HepG2 (cell line): ENCODE results near the gene CDCA5. TPM values are rescaled to one million over a fixed set of nuclear protein-coding genes. Genes with fewer than 3 reads are reported as not detected.

Experiments used
- ATAC-seq: fragments of 200-7000 bp; cut with Tn5 transposase; 3 replicates; pipeline ENCODE4 v1.9.1; 2020; ENCODE audit warnings: mild to moderate bottlenecking, moderate library complexity
- BruUV-seq: library from RNA; stranded (reverse); fragments of 400-500 nt; replicated peaks from 2 replicates; lab custom pipeline; 2021; lab: Mats Ljungman, UMichigan
- CTCF ChIA-PET: fragments of 300-600 bp; formaldehyde crosslinking; extraction: SDS; loops from one replicate; lab custom pipeline; 2021; ENCODE audit warnings: low total read pairs, inconsistent platforms, low intra/inter-chr PET ratio; lab: Yijun Ruan, JAX
- POLR2A ChIA-PET: fragments of 350-600 bp; sonication (Branson Sonifier 250); formaldehyde crosslinking; loops from one replicate; lab custom pipeline; 2020; ENCODE audit warnings: antibody characterized with exemption, inconsistent platforms; lab: Yijun Ruan, JAX
- DNase-seq: peaks from one replicate; pipeline ENCODE4 v3.0.0-alpha.2; 2015; ENCODE audit warnings: low spot score
- FAIRE-seq: peaks from 3 replicates; lab custom pipeline; 2011; peaks lifted over from hg19 to GRCh38; lab: Jason Lieb, UNC
- H2AFZ ChIP-seq: one replicate; pipeline ENCODE4 v1.6.1; 2011; ENCODE audit warnings: low read length, inconsistent platforms
- H3K27ac ChIP-seq: fragments of 300-600 bp; 3 replicates; pipeline ENCODE4 v1.8.0; 2011; ENCODE audit warnings: mixed run types, mild to moderate bottlenecking, mixed read lengths, low read length, inconsistent platforms; ENCODE audit not compliant: insufficient read depth; ENCODE audit errors: extremely low read length
- H3K27me3 ChIP-seq, 2 experiments: fragments of 200-600 bp in 1 of 2; 2 replicates in 1 of 2; 3 replicates in 1 of 2; pipeline versions ENCODE4 v1.6.0 to v1.8.0; 2011; ENCODE audit warnings: low read length in 2 of 2, mild to moderate bottlenecking in 2 of 2, moderate library complexity in 2 of 2, inconsistent platforms in 1 of 2; ENCODE audit not compliant: insufficient read depth in 2 of 2, control insufficient read depth in 1 of 2
- H3K36me3 ChIP-seq, 2 experiments: fragments of 200-600 bp in 1 of 2; replicated peaks in 1 of 2; 2 replicates in 1 of 2; 3 replicates in 1 of 2; pipeline versions ENCODE4 v1.5.1 to v1.8.0; 2011; ENCODE audit warnings: low read length in 2 of 2, inconsistent platforms in 1 of 2; ENCODE audit not compliant: insufficient read depth in 2 of 2, control insufficient read depth in 1 of 2
- H3K4me1 ChIP-seq: 2 replicates; pipeline ENCODE4 v1.5.1; 2012; ENCODE audit warnings: low read length, inconsistent platforms; ENCODE audit not compliant: insufficient read depth
- H3K4me2 ChIP-seq: 2 replicates; pipeline ENCODE4 v1.6.0; 2011; ENCODE audit warnings: low read depth, low read length, inconsistent platforms
- H3K4me3 ChIP-seq, 3 experiments: fragments of 200-600 bp in 1 of 3; sonication (generic), shearing (Covaris generic) in 1 of 3; replicated peaks in 1 of 3; 2 replicates each; pipeline ENCODE4 v1.5.1; 2011 to 2016; ENCODE audit warnings: low read length in 3 of 3, inconsistent platforms in 2 of 3, low read depth in 2 of 3, mild to moderate bottlenecking in 2 of 3, control low read depth in 1 of 3, mixed read lengths in 1 of 3; ENCODE audit not compliant: insufficient read depth in 1 of 3
- H3K79me2 ChIP-seq: one replicate; pipeline ENCODE4 v1.6.1; 2011; ENCODE audit warnings: low read length, inconsistent platforms; ENCODE audit not compliant: insufficient read depth
- H3K9ac ChIP-seq: 2 replicates; pipeline ENCODE4 v1.6.0; 2011; ENCODE audit warnings: mild to moderate bottlenecking, low read depth, low read length, inconsistent platforms; ENCODE audit not compliant: insufficient read depth
- H3K9me3 ChIP-seq: 2 replicates; pipeline ENCODE4 v1.5.1; 2012; ENCODE audit warnings: mild to moderate bottlenecking, low read length
- H4K20me1 ChIP-seq: 2 replicates; pipeline ENCODE4 v1.6.0; 2011; ENCODE audit warnings: inconsistent platforms, mild to moderate bottlenecking, low read length, moderate library complexity; ENCODE audit not compliant: insufficient read depth
- HMG20B ChIP-seq: conservative IDR thresholded peaks from 2 replicates; pipeline ENCODE4 v1.6.1; 2016; ENCODE audit warnings: missing genetic modification reagents, missing compliant biosample characterization
- IKZF1 ChIP-seq: fragments of 450-650 bp; IDR thresholded peaks from 2 replicates; pipeline ENCODE4 v1.7.1; 2016
- KDM1A ChIP-seq: IDR thresholded peaks from 2 replicates; pipeline ENCODE4 v1.6.1; 2016; ENCODE audit warnings: missing compliant biosample characterization
- PPARG ChIP-seq: conservative IDR thresholded peaks from 2 replicates; pipeline ENCODE4 v1.6.1; 2016; ENCODE audit warnings: missing biosample characterization, missing genetic modification reagents
- RARG ChIP-seq: sonication (generic); formaldehyde crosslinking; IDR thresholded peaks from 2 replicates; pipeline ENCODE4 v1.4.0; 2020; ENCODE audit warnings: low read depth, mild to moderate bottlenecking, missing genetic modification reagents
- RORA ChIP-seq: sonication (generic); formaldehyde crosslinking; IDR thresholded peaks from 2 replicates; pipeline ENCODE4 v1.5.0; 2020; ENCODE audit warnings: mild to moderate bottlenecking, missing genetic modification reagents, moderate library complexity
- RXRB ChIP-seq: IDR thresholded peaks from 2 replicates; pipeline ENCODE4 v1.6.1; 2016; ENCODE audit warnings: borderline replicate concordance, missing genetic modification reagents, missing compliant biosample characterization
- ZEB1 ChIP-seq: IDR thresholded peaks from 2 replicates; pipeline ENCODE4 v1.6.1; 2012; ENCODE audit warnings: mild to moderate bottlenecking, low read depth, inconsistent platforms; ENCODE audit not compliant: insufficient replicate concordance
- ZMYM2 ChIP-seq: sonication (generic); formaldehyde crosslinking; IDR thresholded peaks from 2 replicates; pipeline ENCODE4 v1.8.0; 2022; ENCODE audit warnings: mild to moderate bottlenecking, missing genetic modification reagents
- ZNF446 ChIP-seq: sonication (generic); formaldehyde crosslinking; IDR thresholded peaks from 2 replicates; pipeline ENCODE4 v1.5.0; 2020; ENCODE audit warnings: mild to moderate bottlenecking, missing genetic modification reagents
- ZNF552 ChIP-seq: sonication (generic); formaldehyde crosslinking; IDR thresholded peaks from 2 replicates; pipeline ENCODE4 v1.9.0; 2022; ENCODE audit warnings: missing genetic modification reagents, mild to moderate bottlenecking, borderline replicate concordance
- WGBS: methylation state at CpG from one replicate; pipeline ENCODE4 v1.1.6; 2017; ENCODE audit warnings: low lambda C conversion rate; 5-methylcytosine and 5-hydroxymethylcytosine counted together
- in situ Hi-C: cut with HindIII; loops from 2 replicates; pipeline ENCODE4 v1.10.0; 2017; ENCODE audit warnings: low pct_unique_long_range_greater_than_20kb; ENCODE audit not compliant: extremely low pct_ligation_motif_present
- intact Hi-C: fragments of 100-400 bp; cut with micrococcal nuclease; formaldehyde crosslinking; loops from one replicate; pipeline ENCODE4 v1.10.0; 2022; ENCODE audit not compliant: unreplicated experiment
- polyA plus RNA-seq, 8 experiments: library from polyadenylated mRNA; depleted of rRNA in 3 of 8; stranded (reverse) in 7 of 8; unstranded in 1 of 8; fragments of >200 nt; fragmentation: Illumina TruSeq in 4 of 8; extraction: Trizol in 4 of 8; gene quantifications; 2 replicates each; pipeline versions ENCODE4 v1.2.1 to v1.2.3, GENCODE V29; 2011 to 2016; ENCODE audit warnings: low read depth in 4 of 8, missing spikeins in 1 of 8, mixed read lengths in 1 of 8; ENCODE audit not compliant: insufficient read depth in 1 of 8
- total RNA-seq, 5 experiments: library from RNA; depleted of rRNA; stranded (reverse); fragments of >200 nt; fragmentation: Illumina TruSeq; extraction: Trizol; gene quantifications; 2 replicates each; pipeline ENCODE4 v1.2.3, GENCODE V29; 2016; ENCODE audit warnings: low read depth in 1 of 5
- TF ChIP-seq, protein P1 (sequence below): sonication (generic); formaldehyde crosslinking; IDR thresholded peaks from 2 replicates; pipeline ENCODE4 v1.5.1; 2020; ENCODE audit warnings: mild to moderate bottlenecking, missing genetic modification reagents, moderate library complexity
- TF ChIP-seq, protein P2 (sequence below): sonication (generic); formaldehyde crosslinking; IDR thresholded peaks from 2 replicates; pipeline ENCODE4 v1.5.0; 2020; ENCODE audit warnings: mild to moderate bottlenecking, missing genetic modification reagents, moderate library complexity

CDCA5 gene
- total and polyA plus RNA-seq, 2 of the 13 experiments (the other 11 are each of a cell fraction or from before 2014, with no cell fraction given), result 13.5 to 50.6 TPM

GRCh38 chr11:65045061-65045460, 38.8 kb downstream of the CDCA5 start:
- FAIRE-seq (no peak), DNase-seq (no peak), ATAC-seq (no peak)
- Histone ChIP-seq H2AFZ (no peak overlapping the region), H3K79me2 (peaks cover 10% of the 10 kb centered on the region), H3K36me3 (peaks cover 3 to 18% of the 10 kb centered on the region in 2 experiments; a peak in 3 of 5 replicates), H3K27me3 (no peaks in the 10 kb centered on the region), H3K4me3 (no peak overlapping the region), H3K27ac (no peak overlapping the region), H3K9ac (no peak overlapping the region), H3K9me3 (no peaks in the 10 kb centered on the region), H3K4me1 (peaks cover 20% of the 10 kb centered on the region), H3K4me2 (no peak overlapping the region), H4K20me1 (no peaks in the 10 kb centered on the region)
- intact Hi-C loops, result no loop called here
- 100% methylated on average over 1 of the region's 5 CpGs for WGBS
- TF ChIP-seq ZMYM2, result no peak
- no TSS peak for BruUV-seq
- ChIA-PET POLR2A (interaction anchor here (0.6 to 1.0 kb wide), 2 partner anchors 27 to 31 kb away, joined by 3 read pairs; partner anchors contain the start of gene ARL2), CTCF (no interaction called here)
- in situ Hi-C loops, result no loop called here

- ATAC-seq (no peak), DNase-seq (no peak), FAIRE-seq (no peak)
- peaks cover 3 to 18% of the 10 kb centered on the region in 2 experiments; a peak in 3 of 5 replicates for H3K36me3 ChIP-seq
- peaks cover 10% of the 10 kb centered on the region for H3K79me2 ChIP-seq
- no peak overlapping the region for H2AFZ ChIP-seq
- CTCF ChIA-PET, result no interaction called here
- no peaks in the 10 kb centered on the region for H3K9me3 ChIP-seq
- in situ Hi-C loops, result no loop called here
- H3K4me3 ChIP-seq, result no peak overlapping the region
- no TSS peak for BruUV-seq
- H4K20me1 ChIP-seq, result no peaks in the 10 kb centered on the region
- no peak overlapping the region for H3K27ac ChIP-seq
- H3K27me3 ChIP-seq, result no peaks in the 10 kb centered on the region
- WGBS, result 98% methylated on average over 18 of the region's 23 CpGs
- POLR2A ChIA-PET, result interaction anchor here (3.8 kb wide), 1 partner anchor 14 kb away, joined by 39 read pairs; the partner anchor contains the start of gene NAALADL1
- no peak overlapping the region for H3K9ac ChIP-seq
- H3K4me2 ChIP-seq, result no peak overlapping the region
- intact Hi-C loops, result no loop called here
- peaks cover 24% of the 10 kb centered on the region for H3K4me1 ChIP-seq
- TF ChIP-seq RXRB (CRISPR knock-in tag) (no peak), ZEB1 (no peak), RARG (CRISPR knock-in tag) (no peak), PPARG (CRISPR knock-in tag) (no peak), ZNF552 (CRISPR knock-in tag) (no peak), KDM1A (no peak), IKZF1 (no peak), ZNF446 (CRISPR knock-in tag) (no peak), RORA (no peak), HMG20B (CRISPR knock-in tag) (no peak)
- TF ChIP-seq, protein P1, sequence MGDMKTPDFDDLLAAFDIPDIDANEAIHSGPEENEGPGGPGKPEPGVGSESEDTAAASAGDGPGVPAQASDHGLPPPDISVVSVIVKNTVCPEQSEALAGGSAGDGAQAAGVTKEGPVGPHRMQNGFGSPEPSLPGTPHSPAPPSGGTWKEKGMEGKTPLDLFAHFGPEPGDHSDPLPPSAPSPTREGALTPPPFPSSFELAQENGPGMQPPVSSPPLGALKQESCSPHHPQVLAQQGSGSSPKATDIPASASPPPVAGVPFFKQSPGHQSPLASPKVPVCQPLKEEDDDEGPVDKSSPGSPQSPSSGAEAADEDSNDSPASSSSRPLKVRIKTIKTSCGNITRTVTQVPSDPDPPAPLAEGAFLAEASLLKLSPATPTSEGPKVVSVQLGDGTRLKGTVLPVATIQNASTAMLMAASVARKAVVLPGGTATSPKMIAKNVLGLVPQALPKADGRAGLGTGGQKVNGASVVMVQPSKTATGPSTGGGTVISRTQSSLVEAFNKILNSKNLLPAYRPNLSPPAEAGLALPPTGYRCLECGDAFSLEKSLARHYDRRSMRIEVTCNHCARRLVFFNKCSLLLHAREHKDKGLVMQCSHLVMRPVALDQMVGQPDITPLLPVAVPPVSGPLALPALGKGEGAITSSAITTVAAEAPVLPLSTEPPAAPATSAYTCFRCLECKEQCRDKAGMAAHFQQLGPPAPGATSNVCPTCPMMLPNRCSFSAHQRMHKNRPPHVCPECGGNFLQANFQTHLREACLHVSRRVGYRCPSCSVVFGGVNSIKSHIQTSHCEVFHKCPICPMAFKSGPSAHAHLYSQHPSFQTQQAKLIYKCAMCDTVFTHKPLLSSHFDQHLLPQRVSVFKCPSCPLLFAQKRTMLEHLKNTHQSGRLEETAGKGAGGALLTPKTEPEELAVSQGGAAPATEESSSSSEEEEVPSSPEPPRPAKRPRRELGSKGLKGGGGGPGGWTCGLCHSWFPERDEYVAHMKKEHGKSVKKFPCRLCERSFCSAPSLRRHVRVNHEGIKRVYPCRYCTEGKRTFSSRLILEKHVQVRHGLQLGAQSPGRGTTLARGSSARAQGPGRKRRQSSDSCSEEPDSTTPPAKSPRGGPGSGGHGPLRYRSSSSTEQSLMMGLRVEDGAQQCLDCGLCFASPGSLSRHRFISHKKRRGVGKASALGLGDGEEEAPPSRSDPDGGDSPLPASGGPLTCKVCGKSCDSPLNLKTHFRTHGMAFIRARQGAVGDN (CRISPR knock-in tag), result peak; percentile 32
- TF ChIP-seq, protein P2, sequence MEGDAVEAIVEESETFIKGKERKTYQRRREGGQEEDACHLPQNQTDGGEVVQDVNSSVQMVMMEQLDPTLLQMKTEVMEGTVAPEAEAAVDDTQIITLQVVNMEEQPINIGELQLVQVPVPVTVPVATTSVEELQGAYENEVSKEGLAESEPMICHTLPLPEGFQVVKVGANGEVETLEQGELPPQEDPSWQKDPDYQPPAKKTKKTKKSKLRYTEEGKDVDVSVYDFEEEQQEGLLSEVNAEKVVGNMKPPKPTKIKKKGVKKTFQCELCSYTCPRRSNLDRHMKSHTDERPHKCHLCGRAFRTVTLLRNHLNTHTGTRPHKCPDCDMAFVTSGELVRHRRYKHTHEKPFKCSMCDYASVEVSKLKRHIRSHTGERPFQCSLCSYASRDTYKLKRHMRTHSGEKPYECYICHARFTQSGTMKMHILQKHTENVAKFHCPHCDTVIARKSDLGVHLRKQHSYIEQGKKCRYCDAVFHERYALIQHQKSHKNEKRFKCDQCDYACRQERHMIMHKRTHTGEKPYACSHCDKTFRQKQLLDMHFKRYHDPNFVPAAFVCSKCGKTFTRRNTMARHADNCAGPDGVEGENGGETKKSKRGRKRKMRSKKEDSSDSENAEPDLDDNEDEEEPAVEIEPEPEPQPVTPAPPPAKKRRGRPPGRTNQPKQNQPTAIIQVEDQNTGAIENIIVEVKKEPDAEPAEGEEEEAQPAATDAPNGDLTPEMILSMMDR (CRISPR knock-in tag), result no peak
Measured at GRCh38 chr11:65043881-65044501, 39.8 kb downstream of the CDCA5 start.
